Activated naive CD4-positive, alpha-beta T cell treated with anti-CD3 and anti-CD28 coated beads, Interleukin-2, amount 50 U/mL, for 24 hours (primary cell): ENCODE measurements around the gene CLMN.

Experiments
- H3K27ac Mint-ChIP-seq: one replicate; pipeline ENCODE4 v1.8.0; 2021; ENCODE audit warnings: mild to moderate bottlenecking, mixed read lengths
- H3K27me3 Mint-ChIP-seq: one replicate; pipeline ENCODE4 v1.8.0; 2021; ENCODE audit warnings: mixed read lengths
- H3K36me3 Mint-ChIP-seq: one replicate; pipeline ENCODE4 v1.8.0; 2021; ENCODE audit warnings: mixed read lengths
- H3K4me1 Mint-ChIP-seq: one replicate; pipeline ENCODE4 v1.8.0; 2021; ENCODE audit warnings: mixed read lengths
- H3K4me3 Mint-ChIP-seq: one replicate; pipeline ENCODE4 v1.8.0; 2021; ENCODE audit warnings: mild to moderate bottlenecking, mixed read lengths
- H3K9me3 Mint-ChIP-seq: one replicate; pipeline ENCODE4 v1.8.0; 2021; ENCODE audit warnings: mixed read lengths

The CLMN gene

DNA sequence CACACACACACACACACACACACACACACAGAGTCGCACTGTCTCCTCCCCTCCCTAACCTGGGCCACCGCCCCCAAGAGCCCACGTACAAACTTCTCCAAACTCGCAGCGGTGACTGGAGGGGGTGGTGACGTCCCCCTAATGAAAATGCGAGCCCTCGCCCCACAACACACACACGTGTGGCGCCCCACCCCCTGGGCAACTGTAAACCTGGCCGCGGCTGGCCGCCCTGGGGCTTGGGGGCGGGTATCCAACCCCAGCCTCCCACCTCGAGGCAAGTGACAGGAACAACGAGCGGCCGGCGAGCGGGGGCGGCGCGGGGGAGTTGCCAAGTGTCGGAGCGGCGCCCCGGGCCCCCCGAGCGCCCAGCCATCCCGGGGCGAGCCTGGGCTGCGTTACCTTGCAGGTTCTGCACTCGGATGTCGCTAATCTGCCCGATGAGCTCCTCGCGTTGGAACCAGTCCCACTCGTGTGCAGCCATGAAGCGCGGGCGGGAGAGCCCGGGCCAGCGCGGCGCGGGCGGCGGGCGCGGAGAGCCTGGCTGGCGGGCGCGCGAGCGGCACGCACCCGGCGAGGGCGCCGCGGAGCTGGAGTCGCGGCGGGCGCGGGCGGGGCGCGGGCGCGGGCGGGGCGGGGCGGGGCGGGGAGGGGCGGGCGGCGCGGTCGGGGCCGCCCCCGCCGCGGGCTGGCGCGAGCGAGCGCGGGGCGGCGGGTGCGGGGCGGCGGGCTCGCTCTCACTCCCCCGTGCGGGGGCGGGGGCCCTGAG lies at the start of gene CLMN:
Gene CLMN, minus strand, starts transcription at position 597 of the 766 bp plus-strand sequence. Its CDS starts 116 bp downstream, at position 481.
- Mint-ChIP-seq H3K27me3 (peaks cover 5% of the 10 kb centered on the region), H3K9me3 (no peaks in the 10 kb centered on the region), H3K4me1 (peaks cover 9% of the 10 kb centered on the region), H3K36me3 (no peaks in the 10 kb centered on the region), H3K4me3 (peak within 1 kb of the TSS; percentile 78), H3K27ac (no peak within 1 kb of the TSS)

GRCh38 chr14:95365401-95365800 lies 45.7 kb upstream of the CLMN start:
- Mint-ChIP-seq H3K27ac (no peak overlapping the region), H3K4me1 (no peaks in the 10 kb centered on the region), H3K4me3 (no peak overlapping the region), H3K9me3 (no peaks in the 10 kb centered on the region), H3K36me3 (no peaks in the 10 kb centered on the region), H3K27me3 (peaks cover 22% of the 10 kb centered on the region)

DNA sequence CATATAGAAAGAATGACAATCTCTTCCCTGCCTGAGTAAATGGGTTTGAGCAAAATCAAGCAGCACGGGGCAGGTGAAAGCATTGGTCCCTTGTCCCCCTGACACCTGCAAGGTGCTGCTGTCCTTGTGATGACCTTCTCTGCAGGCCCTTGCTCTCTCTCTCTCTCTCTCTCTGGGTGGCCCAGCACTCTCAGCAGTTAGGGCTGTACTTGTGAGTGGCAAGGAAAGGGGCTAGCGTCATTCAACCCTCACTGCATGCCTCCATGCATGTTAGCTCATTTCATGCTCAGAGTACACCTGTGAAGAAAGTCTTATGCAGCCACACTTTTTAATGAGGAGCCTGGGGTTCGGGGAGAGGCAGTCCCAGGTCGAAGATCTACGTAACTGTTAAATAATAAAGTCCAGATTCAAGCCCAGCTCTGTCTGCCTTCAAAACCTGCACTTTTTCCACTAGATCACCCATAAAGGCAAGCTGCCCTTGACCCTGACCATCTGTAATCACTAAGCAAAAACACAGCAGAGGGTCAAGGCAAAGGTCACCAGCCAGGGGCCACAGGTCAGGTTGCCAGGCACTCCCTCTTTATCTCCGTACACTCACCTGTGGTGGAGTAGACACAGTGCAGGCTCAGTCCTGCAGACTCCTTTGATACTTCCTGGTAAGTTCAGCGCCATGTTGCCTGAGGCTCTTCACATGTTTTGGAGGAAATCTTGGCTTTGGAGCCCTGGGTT lies 44.9 kb upstream of the CLMN start:
- no peak overlapping the region for H3K27ac Mint-ChIP-seq

GRCh38 chr14:95363468-95363954 lies 43.8 kb upstream of the CLMN start:
- Mint-ChIP-seq H3K27ac (no peak overlapping the region), H3K4me3 (no peak overlapping the region), H3K36me3 (no peaks in the 10 kb centered on the region), H3K4me1 (no peaks in the 10 kb centered on the region), H3K27me3 (peaks cover 22% of the 10 kb centered on the region), H3K9me3 (no peaks in the 10 kb centered on the region)

More for the DNA sequence above, 44.9 kb upstream of the CLMN start:
- Mint-ChIP-seq H3K4me1 (no peaks in the 10 kb centered on the region), H3K4me3 (no peak overlapping the region), H3K36me3 (no peaks in the 10 kb centered on the region), H3K27me3 (peaks cover 22% of the 10 kb centered on the region), H3K9me3 (no peaks in the 10 kb centered on the region)

DNA sequence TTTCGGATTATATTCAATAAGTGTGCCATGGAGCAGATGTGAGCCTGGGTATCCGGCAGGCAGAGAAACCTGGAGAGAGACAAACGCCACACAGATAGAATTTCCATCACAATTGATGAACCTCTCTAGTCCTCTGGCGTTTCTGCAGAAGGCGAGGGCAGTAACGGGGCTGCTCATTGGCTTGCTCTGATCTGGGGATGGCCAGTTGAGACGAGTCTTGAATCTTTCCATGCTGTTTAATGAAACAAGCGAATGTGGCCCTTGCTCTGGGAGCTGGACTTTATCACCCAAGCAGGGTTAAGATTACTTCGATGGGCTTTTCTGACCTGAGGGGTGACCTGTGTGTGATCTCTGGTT lies 42.4 kb upstream of the CLMN start:
- Mint-ChIP-seq H3K4me1 (no peaks in the 10 kb centered on the region), H3K4me3 (no peak overlapping the region), H3K27me3 (peaks cover 22% of the 10 kb centered on the region), H3K36me3 (no peaks in the 10 kb centered on the region), H3K9me3 (no peaks in the 10 kb centered on the region), H3K27ac (no peak overlapping the region)

GRCh38 chr14:95361373-95362137 lies 41.8 kb upstream of the CLMN start:
- no peaks in the 10 kb centered on the region for H3K9me3 Mint-ChIP-seq
- H3K27me3 Mint-ChIP-seq, result peaks cover 22% of the 10 kb centered on the region
- H3K4me3 Mint-ChIP-seq, result no peak overlapping the region
- H3K4me1 Mint-ChIP-seq, result no peaks in the 10 kb centered on the region
- H3K27ac Mint-ChIP-seq, result no peak overlapping the region
- H3K36me3 Mint-ChIP-seq, result no peaks in the 10 kb centered on the region

DNA sequence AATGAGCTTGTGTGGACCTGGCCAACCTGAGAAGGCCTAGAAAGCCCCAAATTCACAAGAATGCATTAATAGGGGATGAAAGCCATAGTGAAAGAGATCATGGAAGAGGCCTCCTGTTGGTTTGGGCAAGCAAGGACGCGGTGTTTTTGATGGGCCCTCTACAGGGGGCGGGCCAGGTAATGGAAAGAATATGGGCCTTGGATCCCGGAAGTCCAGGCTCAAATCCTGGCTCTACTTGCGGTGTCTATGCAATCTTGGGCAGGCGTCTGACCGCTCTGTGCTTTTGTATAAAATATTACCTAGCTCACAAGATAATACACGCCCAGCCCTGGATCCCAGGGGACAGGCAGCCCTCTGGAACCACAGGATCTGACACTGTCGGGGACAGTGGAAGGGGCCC lies 41.1 kb upstream of the CLMN start:
- Mint-ChIP-seq H3K9me3 (no peaks in the 10 kb centered on the region), H3K27me3 (peaks cover 22% of the 10 kb centered on the region), H3K27ac (no peak overlapping the region), H3K4me3 (no peak overlapping the region), H3K4me1 (no peaks in the 10 kb centered on the region), H3K36me3 (no peaks in the 10 kb centered on the region)

DNA sequence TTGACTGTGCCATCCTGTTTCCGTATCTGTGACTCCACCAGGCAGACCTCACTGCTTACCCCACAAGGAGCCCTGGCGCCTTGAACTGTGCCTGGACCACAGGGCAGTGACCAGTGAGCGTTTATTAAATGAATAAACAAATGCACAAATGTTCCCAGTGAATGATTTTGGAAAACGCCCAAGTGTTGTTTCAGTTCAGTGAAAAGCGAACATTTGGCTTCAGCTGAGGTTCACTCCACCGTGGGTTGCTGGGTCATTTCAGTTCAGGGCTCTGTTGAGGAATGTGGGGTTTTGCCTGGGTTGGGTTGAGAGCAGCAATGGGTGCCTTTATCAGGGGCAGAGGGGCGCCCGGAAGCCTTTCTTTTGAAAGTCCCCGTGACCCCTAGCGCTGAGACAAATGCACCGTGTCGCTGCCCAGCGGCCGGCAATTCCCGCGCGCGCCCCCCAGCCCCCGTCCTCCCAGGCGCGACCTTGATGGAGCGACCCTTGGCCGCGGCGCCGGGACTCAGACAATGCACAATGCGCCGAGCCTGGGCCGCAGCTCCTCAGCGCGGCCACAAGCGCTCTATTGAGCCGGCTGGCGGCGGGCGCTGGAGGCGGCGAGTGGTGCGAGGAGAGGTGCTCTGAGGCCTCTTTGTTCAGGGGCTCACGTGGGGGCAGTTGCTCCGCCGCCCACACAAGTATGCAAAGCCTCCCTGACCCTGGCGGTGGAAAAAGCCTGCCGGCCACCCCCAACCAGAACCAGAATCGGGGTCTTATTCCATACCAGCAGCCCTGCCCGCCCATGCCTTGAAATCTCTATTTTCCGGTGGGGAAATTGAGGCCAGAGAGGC lies 40.5 kb upstream of the CLMN start:
- no peaks in the 10 kb centered on the region for H3K9me3 Mint-ChIP-seq
- no peaks in the 10 kb centered on the region for H3K36me3 Mint-ChIP-seq
- peaks cover 20% of the 10 kb centered on the region for H3K27me3 Mint-ChIP-seq
- no peak overlapping the region for H3K4me3 Mint-ChIP-seq
- no peak overlapping the region for H3K27ac Mint-ChIP-seq
- H3K4me1 Mint-ChIP-seq, result no peaks in the 10 kb centered on the region

DNA sequence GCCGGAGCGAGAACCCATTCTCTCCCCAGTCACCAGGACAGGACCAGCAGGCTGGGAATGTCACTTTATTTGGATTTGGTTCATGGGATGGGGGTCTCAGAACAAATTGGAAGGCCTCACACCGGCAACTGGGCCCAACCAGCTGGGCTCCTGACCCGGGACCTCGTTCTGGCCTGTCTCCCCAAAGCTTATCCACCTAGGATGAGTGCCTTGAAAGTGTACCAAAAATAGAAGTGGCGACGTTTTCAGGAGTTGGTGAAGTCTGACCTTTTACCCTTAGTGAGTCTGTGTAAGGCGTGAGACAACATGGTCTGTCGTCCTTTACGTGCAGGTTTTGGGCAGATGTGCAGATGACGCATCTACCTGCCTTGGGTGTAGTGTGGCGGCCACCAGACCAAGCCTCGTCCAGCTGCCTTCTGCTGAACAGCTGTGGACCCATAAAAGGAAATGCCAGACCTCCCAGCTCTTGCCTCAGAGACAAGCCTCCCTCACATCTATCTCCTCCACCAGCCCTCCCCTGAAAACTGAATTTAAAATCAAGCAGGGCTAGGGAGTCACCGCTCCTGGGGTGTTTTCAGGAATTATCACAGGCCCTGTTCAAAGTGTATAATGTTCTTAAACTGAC lies 36.6 kb upstream of the CLMN start:
- H3K4me1 Mint-ChIP-seq, result no peaks in the 10 kb centered on the region
- H3K4me3 Mint-ChIP-seq, result no peak overlapping the region
- no peaks in the 10 kb centered on the region for H3K36me3 Mint-ChIP-seq
- no peak overlapping the region for H3K27ac Mint-ChIP-seq
- H3K9me3 Mint-ChIP-seq, result peaks cover 12% of the 10 kb centered on the region
- H3K27me3 Mint-ChIP-seq, result peaks cover 17% of the 10 kb centered on the region

DNA sequence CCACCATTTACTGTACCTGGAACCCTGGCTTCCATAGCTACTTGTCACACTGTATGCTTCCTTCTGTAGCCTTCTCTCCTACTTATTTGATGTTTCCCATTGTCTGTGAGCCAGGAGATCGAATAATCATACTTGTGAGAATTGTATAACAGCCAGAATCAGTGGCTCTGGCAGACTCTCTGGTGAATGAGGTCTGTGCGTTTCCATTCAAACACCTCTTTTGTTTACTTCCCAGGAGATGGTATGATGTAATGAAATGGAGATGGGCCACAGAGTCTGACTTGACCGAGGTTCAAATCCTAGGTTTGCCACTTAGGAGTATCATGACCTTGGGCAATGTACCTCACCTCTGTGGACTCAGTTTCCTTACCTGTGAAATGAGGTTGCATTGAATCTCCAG lies 35.7 kb upstream of the CLMN start:
- Mint-ChIP-seq H3K36me3 (no peaks in the 10 kb centered on the region), H3K4me3 (no peak overlapping the region)

GRCh38 chr14:95354834-95355233 lies 35.1 kb upstream of the CLMN start:
- no peak overlapping the region for H3K4me3 Mint-ChIP-seq
- H3K27me3 Mint-ChIP-seq, result peaks cover 14% of the 10 kb centered on the region
- no peaks in the 10 kb centered on the region for H3K4me1 Mint-ChIP-seq
- no peak overlapping the region for H3K27ac Mint-ChIP-seq
- peaks cover 12% of the 10 kb centered on the region for H3K9me3 Mint-ChIP-seq
- no peaks in the 10 kb centered on the region for H3K36me3 Mint-ChIP-seq

More for the DNA sequence above, 35.7 kb upstream of the CLMN start:
- Mint-ChIP-seq H3K27ac (no peak overlapping the region), H3K4me1 (no peaks in the 10 kb centered on the region), H3K27me3 (peaks cover 14% of the 10 kb centered on the region), H3K9me3 (peaks cover 12% of the 10 kb centered on the region)

- Mint-ChIP-seq H3K36me3 (no peaks in the 10 kb centered on the region), H3K4me3 (no peak overlapping the region), H3K9me3 (peaks cover 12% of the 10 kb centered on the region), H3K4me1 (no peaks in the 10 kb centered on the region), H3K27me3 (peaks cover 14% of the 10 kb centered on the region), H3K27ac (no peak overlapping the region)
Measured at GRCh38 chr14:95353664-95354063, 34.0 kb upstream of the CLMN start.

GRCh38 chr14:95353007-95353406 lies 33.3 kb upstream of the CLMN start:
- H3K27ac Mint-ChIP-seq, result no peak overlapping the region
- peaks cover 15% of the 10 kb centered on the region for H3K27me3 Mint-ChIP-seq
- H3K4me3 Mint-ChIP-seq, result no peak overlapping the region
- H3K36me3 Mint-ChIP-seq, result no peaks in the 10 kb centered on the region
- H3K4me1 Mint-ChIP-seq, result no peaks in the 10 kb centered on the region
- peaks cover 12% of the 10 kb centered on the region for H3K9me3 Mint-ChIP-seq

DNA sequence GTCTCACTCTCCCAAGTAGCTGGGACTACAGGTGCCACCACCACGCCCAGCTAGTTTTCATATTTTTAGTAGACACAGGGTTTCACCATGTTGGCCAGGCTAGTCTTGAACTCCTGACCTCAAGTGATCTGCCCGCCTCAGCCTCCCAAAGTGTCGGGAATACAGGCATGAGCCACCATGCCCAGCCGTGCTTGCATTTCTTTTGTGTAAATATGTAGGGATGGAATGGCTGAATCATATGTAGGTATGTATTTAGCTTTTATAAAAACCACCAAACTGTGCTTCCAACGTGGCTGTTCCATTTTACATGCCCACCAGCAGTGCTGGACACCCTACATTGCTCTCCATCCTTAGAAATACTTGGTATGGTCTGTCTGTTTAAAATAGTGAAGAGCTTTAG lies 32.8 kb upstream of the CLMN start:
- Mint-ChIP-seq H3K4me1 (no peaks in the 10 kb centered on the region), H3K9me3 (peaks cover 12% of the 10 kb centered on the region), H3K36me3 (no peaks in the 10 kb centered on the region), H3K27me3 (peaks cover 18% of the 10 kb centered on the region), H3K4me3 (no peak overlapping the region), H3K27ac (no peak overlapping the region)

DNA sequence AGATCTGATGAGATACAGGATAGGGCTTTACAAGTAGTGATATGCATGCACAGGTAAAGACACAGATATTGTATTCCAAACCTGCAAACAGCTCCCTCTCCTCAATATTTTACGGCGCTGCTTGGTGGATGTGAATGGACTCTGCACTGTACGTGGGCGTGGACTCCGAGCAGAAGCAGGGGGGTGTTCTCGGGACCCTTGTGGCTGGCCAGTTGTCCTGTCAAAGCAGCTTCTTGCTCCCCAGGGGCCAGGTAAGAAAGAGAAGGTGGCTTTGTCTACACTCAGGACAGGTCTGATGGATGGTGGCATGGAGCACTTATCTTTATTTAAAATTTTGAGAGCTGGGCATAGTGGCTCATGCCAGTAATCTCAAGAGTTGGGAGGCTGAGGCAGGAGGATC lies 29.5 kb upstream of the CLMN start:
- Mint-ChIP-seq H3K4me3 (no peak overlapping the region), H3K36me3 (no peaks in the 10 kb centered on the region), H3K27me3 (peaks cover 19% of the 10 kb centered on the region), H3K9me3 (peaks cover 12% of the 10 kb centered on the region), H3K27ac (no peak overlapping the region), H3K4me1 (no peaks in the 10 kb centered on the region)
